HG02943 (cell line): ENCODE results near the gene TGFBR3.

Experiments
- ATAC-seq: cut with Tn5 transposase; IDR thresholded peaks from one replicate; pipeline ENCODE4 v1.9.1; 2021; ENCODE audit warnings: mild to moderate bottlenecking, low read depth, moderate library complexity; ENCODE audit not compliant: unreplicated experiment

The TGFBR3 gene

GRCh38 chr1:91828583-91829281 is 57.2 kb downstream of the TGFBR3 start:
- no peak for ATAC-seq

GRCh38 chr1:91827459-91828321 is 58.3 kb downstream of the TGFBR3 start:
- no peak for ATAC-seq

- no peak for ATAC-seq
These were observed 58.9 kb downstream of the TGFBR3 start for GRCh38 chr1:91827087-91827458.

- no peak for ATAC-seq
These were observed 59.3 kb downstream of the TGFBR3 start for GRCh38 chr1:91826649-91827048.

- ATAC-seq: no peak
These were observed 59.7 kb downstream of the TGFBR3 start for GRCh38 chr1:91826248-91826647.

- no peak for ATAC-seq
These were observed 64.7 kb downstream of the TGFBR3 start for GRCh38 chr1:91821126-91821868.

GRCh38 chr1:91819038-91819788 is 66.7 kb downstream of the TGFBR3 start:
- ATAC-seq: no peak

- ATAC-seq: no peak
These were observed 67.3 kb downstream of the TGFBR3 start for GRCh38 chr1:91818713-91818975.

- no peak for ATAC-seq
These were observed 68.6 kb downstream of the TGFBR3 start for GRCh38 chr1:91817211-91817905.

GRCh38 chr1:91816031-91816430 is 69.9 kb downstream of the TGFBR3 start:
- ATAC-seq: no peak

- ATAC-seq: no peak
These were observed 71.5 kb downstream of the TGFBR3 start for GRCh38 chr1:91814448-91814847.

- ATAC-seq: no peak
These were observed 72.1 kb downstream of the TGFBR3 start for GRCh38 chr1:91813813-91814212.

GRCh38 chr1:91811363-91812025 is 74.5 kb downstream of the TGFBR3 start:
- ATAC-seq: no peak

- ATAC-seq: no peak
These were observed 76.6 kb downstream of the TGFBR3 start for GRCh38 chr1:91809317-91809716.

GRCh38 chr1:91807921-91808620 is 77.9 kb downstream of the TGFBR3 start:
- no peak for ATAC-seq

- no peak for ATAC-seq
These were observed 78.9 kb downstream of the TGFBR3 start for GRCh38 chr1:91806769-91807700.

GRCh38 chr1:91806181-91806768 is 79.7 kb downstream of the TGFBR3 start:
- no peak for ATAC-seq
